DOHH2 (cell line): ENCODE data around the gene FNDC11.
A peak's percentile ranks its signal among the peaks of the same experiment; 100 is the strongest.

Source experiments
- H3F3A ChIP-seq: fragments of 200-600 bp; sonication (generic), shearing (Covaris generic); 2 replicates; pipeline ENCODE4 v1.6.0; 2016; ENCODE audit warnings: antibody characterized with exemption, mild to moderate bottlenecking; ENCODE audit not compliant: control insufficient read depth, insufficient read depth
- H3K27ac ChIP-seq: fragments of 200-600 bp; sonication (generic); 2 replicates; pipeline ENCODE4 v1.5.1; 2014; ENCODE audit warnings: low read depth, mild to moderate bottlenecking, low read length, moderate library complexity
- H3K27me3 ChIP-seq: fragments of 200-600 bp; sonication (generic); 2 replicates; pipeline ENCODE4 v1.6.1; 2014; ENCODE audit warnings: mild to moderate bottlenecking, low read length, mixed read lengths; ENCODE audit not compliant: control insufficient read depth
- H3K36me3 ChIP-seq: fragments of 200-600 bp; sonication (generic); 2 replicates; pipeline ENCODE4 v1.6.1; 2014; ENCODE audit warnings: mild to moderate bottlenecking, low read length, moderate library complexity, mixed read lengths; ENCODE audit not compliant: control insufficient read depth
- H3K4me1 ChIP-seq: fragments of 200-600 bp; sonication (generic); 2 replicates; pipeline ENCODE4 v1.6.1; 2014; ENCODE audit warnings: mild to moderate bottlenecking, low read length, mixed read lengths; ENCODE audit not compliant: control insufficient read depth
- H3K4me2 ChIP-seq: fragments of 200-600 bp; sonication (generic); 2 replicates; pipeline ENCODE4 v1.6.0; 2014; ENCODE audit warnings: mild to moderate bottlenecking, low read length, moderate library complexity
- H3K4me3 ChIP-seq: fragments of 200-600 bp; sonication (generic); 2 replicates; pipeline ENCODE4 v1.5.1; 2014; ENCODE audit warnings: mild to moderate bottlenecking, low read length, mixed read lengths
- H3K79me2 ChIP-seq: fragments of 200-600 bp; sonication (generic); 2 replicates; pipeline ENCODE4 v1.6.1; 2014; ENCODE audit warnings: mild to moderate bottlenecking, low read length, mixed read lengths; ENCODE audit not compliant: control insufficient read depth
- H3K9me2 ChIP-seq: fragments of 200-600 bp; sonication (generic); replicated peaks from 2 replicates; pipeline ENCODE4 v1.6.1; 2014; ENCODE audit warnings: mild to moderate bottlenecking, low read length, mixed read lengths; ENCODE audit not compliant: control insufficient read depth
- H3K9me3 ChIP-seq: fragments of 200-600 bp; sonication (generic); 2 replicates; pipeline ENCODE4 v1.6.1; 2014; ENCODE audit warnings: antibody characterized with exemption, low read length, mixed read lengths; ENCODE audit not compliant: control insufficient read depth, insufficient read depth
- H4K20me1 ChIP-seq: fragments of 200-600 bp; sonication (generic); 2 replicates; pipeline ENCODE4 v1.6.0; 2014; ENCODE audit warnings: low read depth, mild to moderate bottlenecking, antibody characterized with exemption, low read length, moderate library complexity; ENCODE audit not compliant: control insufficient read depth, insufficient read depth
- EZH2phosphoT487 ChIP-seq: fragments of 200-600 bp; sonication (generic); IDR thresholded peaks from 2 replicates; pipeline ENCODE4 v1.6.1; 2017; ENCODE audit warnings: borderline replicate concordance, mild to moderate bottlenecking, antibody characterized with exemption, low read length, moderate library complexity, mixed read lengths
- TF ChIP-seq, protein P1 (sequence below): fragments of 200-600 bp; sonication (generic); IDR thresholded peaks from one replicate; pipeline ENCODE4 v1.5.1; 2014; ENCODE audit warnings: antibody characterized with exemption, mild to moderate bottlenecking, low read depth, low read length; ENCODE audit not compliant: poor library complexity, severe bottlenecking

FNDC11 gene, protein sequence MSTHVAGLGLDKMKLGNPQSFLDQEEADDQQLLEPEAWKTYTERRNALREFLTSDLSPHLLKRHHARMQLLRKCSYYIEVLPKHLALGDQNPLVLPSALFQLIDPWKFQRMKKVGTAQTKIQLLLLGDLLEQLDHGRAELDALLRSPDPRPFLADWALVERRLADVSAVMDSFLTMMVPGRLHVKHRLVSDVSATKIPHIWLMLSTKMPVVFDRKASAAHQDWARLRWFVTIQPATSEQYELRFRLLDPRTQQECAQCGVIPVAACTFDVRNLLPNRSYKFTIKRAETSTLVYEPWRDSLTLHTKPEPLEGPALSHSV

DNA sequence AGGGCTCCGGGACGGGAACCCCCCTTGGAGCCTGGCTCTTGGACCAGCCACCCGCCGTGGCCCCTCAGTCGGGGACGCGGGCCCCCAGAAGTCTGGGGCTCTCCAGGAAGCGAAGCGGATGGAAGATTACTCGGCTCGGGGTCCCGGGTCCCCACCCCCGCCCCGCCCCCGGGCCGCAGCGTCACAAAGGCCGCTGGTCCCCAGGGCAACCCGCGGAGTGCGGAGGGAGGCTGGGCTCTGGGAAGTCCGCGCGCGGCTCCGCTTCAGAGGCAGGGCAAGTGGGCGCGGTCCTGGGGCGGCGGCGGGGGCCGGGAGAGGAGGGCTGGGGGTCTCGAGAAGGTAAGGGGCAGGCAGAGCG lies at the start of gene FNDC11:
Gene FNDC11, plus strand, starts transcription at position 227 of the 358 bp plus-strand sequence. CDS start 1,505 bp downstream, outside the sequence.
- Histone ChIP-seq H3K27ac (peak within 1 kb of the TSS; percentile 53), H3K4me1 (peaks cover 36% of the 10 kb centered on the region), H4K20me1 (no peaks in the 10 kb centered on the region), H3F3A (peaks cover 7% of the 10 kb centered on the region), H3K9me3 (no peaks in the 10 kb centered on the region), H3K27me3 (peaks cover 35% of the 10 kb centered on the region), H3K79me2 (no peaks in the 10 kb centered on the region), H3K36me3 (no peaks in the 10 kb centered on the region), H3K4me3 (peak within 1 kb of the TSS; percentile 69), H3K4me2 (peak within 1 kb of the TSS; percentile 81), H3K9me2 (no peaks in the 10 kb centered on the region)
- TF ChIP-seq EZH2phosphoT487, result no peak
- TF ChIP-seq, protein P1, sequence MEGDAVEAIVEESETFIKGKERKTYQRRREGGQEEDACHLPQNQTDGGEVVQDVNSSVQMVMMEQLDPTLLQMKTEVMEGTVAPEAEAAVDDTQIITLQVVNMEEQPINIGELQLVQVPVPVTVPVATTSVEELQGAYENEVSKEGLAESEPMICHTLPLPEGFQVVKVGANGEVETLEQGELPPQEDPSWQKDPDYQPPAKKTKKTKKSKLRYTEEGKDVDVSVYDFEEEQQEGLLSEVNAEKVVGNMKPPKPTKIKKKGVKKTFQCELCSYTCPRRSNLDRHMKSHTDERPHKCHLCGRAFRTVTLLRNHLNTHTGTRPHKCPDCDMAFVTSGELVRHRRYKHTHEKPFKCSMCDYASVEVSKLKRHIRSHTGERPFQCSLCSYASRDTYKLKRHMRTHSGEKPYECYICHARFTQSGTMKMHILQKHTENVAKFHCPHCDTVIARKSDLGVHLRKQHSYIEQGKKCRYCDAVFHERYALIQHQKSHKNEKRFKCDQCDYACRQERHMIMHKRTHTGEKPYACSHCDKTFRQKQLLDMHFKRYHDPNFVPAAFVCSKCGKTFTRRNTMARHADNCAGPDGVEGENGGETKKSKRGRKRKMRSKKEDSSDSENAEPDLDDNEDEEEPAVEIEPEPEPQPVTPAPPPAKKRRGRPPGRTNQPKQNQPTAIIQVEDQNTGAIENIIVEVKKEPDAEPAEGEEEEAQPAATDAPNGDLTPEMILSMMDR, result no peak

DNA sequence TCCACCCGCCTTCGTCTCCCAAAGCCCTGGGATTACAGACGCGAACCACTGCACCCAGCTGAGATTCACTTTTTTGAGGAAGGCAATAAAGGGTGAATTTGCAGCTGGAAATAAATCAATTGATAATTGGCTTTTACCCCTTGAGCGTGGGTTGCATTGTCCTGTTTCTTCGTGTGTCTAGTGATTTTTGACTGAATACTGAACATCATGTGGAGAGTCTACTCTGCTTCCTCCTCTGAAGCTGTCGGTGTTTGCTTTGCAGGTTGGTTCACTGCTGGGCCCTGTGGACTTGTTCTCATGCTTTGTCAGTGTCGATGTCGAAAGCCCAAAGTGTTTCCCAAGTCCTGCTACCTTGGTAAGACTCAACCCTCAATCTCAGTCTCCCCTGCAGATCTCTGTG lies 49.3 kb upstream of the FNDC11 start:
- H3K4me3 ChIP-seq, result no peak overlapping the region
- TF ChIP-seq, protein P1, result no peak
- no peak for TF ChIP-seq EZH2phosphoT487
- no peak overlapping the region for H3K27ac ChIP-seq
- H3K9me3 ChIP-seq, result no peaks in the 10 kb centered on the region
- H3K4me2 ChIP-seq, result no peak overlapping the region
- H3K4me1 ChIP-seq, result peaks cover 16% of the 10 kb centered on the region
- H3K79me2 ChIP-seq, result no peaks in the 10 kb centered on the region
- no peaks in the 10 kb centered on the region for H3K36me3 ChIP-seq
- no peaks in the 10 kb centered on the region for H3K9me2 ChIP-seq
- H3K27me3 ChIP-seq, result no peaks in the 10 kb centered on the region; the same call in 1 of the 2 replicates
- H4K20me1 ChIP-seq, result no peaks in the 10 kb centered on the region
- no peaks in the 10 kb centered on the region; the same call in 1 of the 2 replicates for H3F3A ChIP-seq

DNA sequence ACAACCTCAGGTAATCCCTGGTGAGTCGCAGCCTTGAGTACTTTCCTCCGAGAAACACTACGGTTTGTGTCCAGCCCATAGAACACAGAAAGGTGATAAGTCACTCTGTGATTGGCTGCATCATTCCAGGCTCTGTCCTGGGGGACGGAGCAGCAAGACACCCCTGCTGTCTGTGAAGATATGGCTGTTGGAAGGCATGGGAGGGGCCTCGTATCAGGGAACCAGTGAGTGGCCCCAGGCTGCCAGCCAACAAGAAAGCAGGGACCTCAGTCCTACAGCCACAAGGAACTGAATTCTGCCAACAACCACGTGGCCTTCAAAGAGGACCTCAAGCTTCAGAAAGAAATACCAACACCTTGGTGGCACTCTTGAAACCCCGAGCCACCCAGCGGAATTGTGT lies 48.7 kb upstream of the FNDC11 start:
- no peaks in the 10 kb centered on the region for H3K79me2 ChIP-seq
- no peak overlapping the region for H3K27ac ChIP-seq
- H3K27me3 ChIP-seq, result no peaks in the 10 kb centered on the region
- peaks cover 16% of the 10 kb centered on the region for H3K4me1 ChIP-seq
- H3K4me3 ChIP-seq, result no peak overlapping the region
- H3K9me2 ChIP-seq, result no peaks in the 10 kb centered on the region
- H3K36me3 ChIP-seq, result no peaks in the 10 kb centered on the region
- TF ChIP-seq, protein P1, result no peak
- TF ChIP-seq EZH2phosphoT487, result no peak
- H3K4me2 ChIP-seq, result no peak overlapping the region
- no peaks in the 10 kb centered on the region for H4K20me1 ChIP-seq
- no peaks in the 10 kb centered on the region for H3K9me3 ChIP-seq
- no peaks in the 10 kb centered on the region; the same call in 1 of the 2 replicates for H3F3A ChIP-seq
